HG02885 (cell line): ENCODE results near the gene RAB11FIP4.

Experiments
- ATAC-seq: cut with Tn5 transposase; IDR thresholded peaks from one replicate; pipeline ENCODE4 v1.9.1; 2021; ENCODE audit warnings: mild to moderate bottlenecking; ENCODE audit not compliant: unreplicated experiment, poor library complexity

RAB11FIP4 gene

DNA sequence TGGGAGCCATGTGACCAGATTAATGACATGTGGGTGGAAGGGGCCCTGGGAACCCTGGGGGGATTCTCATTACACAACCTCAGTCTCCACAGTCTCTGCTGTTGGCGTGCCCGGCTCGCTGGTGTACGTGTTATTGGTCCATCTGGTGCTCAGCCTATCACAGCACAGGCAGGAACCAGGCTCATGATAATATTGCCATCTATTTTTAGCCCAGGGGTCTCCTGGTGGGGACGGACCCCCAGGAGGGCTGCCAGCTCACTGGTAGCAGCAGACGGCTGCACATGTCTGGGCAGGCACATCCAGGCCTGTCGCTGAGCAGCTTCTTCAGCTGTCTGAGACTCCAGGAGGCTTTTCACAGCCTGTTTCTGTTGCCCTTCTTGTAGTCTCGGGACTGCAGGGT lies 123.8 kb downstream of the RAB11FIP4 start:
- ATAC-seq: no peak

DNA sequence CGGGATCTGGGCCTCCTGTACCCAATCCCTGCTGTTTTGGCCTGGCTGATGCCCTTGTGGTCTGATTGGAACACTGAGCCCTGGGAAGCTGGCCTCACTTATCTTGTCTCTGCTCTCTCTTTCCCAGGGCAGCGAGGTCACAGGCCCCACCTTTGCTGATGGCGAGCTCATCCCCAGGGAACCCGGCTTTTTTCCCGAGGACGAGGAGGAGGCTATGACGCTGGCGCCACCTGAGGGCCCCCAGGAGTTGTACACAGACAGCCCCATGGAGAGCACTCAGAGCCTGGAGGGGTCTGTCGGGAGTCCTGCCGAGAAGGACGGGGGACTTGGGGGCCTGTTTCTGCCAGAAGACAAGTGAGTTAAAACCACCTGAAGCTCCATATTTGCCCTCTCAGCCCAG lies 126.0 kb downstream of the RAB11FIP4 start:
- no peak for ATAC-seq

DNA sequence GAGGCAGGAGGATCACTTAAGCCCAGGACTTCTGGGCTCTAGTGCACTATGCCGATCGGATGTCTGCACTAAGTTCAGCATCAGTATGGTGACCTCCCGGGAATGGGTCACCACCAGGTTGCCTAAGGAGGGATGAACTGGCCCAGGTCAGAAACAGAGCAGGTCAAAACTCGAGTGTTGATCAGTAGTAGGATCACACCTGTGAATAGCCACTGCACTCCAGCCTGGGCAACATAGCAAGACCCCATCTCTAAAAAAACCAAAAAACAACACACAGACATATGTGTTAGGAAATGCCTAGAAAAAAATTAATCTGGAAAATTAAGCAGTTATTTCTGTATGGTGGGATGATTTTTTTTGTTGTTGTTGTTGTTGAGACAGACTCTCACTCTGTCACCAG lies 127.0 kb downstream of the RAB11FIP4 start:
- no peak for ATAC-seq

DNA sequence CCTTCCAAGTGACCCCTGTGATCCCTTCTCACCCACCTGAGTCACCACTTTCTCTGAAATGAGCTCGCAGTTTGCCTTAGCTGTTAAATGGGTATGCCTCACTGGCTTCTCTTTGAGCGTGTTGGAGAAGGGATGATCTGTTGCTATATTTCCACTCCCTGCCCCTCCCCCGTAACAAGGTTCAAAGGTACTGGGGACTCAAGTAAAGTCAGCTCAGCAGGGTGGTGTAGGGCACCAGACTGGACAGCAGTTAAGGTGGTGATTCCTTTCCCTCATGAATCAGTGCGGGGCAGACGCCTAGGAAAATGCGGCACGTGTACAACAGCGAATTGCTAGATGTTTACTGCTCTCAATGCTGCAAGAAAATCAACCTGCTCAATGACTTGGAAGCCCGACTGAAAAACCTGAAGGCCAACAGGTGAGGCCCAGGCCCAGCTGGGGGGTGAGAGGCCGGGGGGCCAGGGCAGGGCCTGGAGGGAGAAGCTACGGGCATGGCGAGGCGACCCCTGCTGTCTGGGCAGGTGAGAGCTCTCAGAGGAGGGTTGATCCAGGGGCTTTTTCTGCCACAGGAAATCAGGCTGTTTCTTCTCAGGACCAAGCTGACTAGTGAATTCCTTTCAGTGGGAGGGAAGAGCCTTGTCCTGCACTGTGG lies 130.3 kb downstream of the RAB11FIP4 start:
- no peak for ATAC-seq

DNA sequence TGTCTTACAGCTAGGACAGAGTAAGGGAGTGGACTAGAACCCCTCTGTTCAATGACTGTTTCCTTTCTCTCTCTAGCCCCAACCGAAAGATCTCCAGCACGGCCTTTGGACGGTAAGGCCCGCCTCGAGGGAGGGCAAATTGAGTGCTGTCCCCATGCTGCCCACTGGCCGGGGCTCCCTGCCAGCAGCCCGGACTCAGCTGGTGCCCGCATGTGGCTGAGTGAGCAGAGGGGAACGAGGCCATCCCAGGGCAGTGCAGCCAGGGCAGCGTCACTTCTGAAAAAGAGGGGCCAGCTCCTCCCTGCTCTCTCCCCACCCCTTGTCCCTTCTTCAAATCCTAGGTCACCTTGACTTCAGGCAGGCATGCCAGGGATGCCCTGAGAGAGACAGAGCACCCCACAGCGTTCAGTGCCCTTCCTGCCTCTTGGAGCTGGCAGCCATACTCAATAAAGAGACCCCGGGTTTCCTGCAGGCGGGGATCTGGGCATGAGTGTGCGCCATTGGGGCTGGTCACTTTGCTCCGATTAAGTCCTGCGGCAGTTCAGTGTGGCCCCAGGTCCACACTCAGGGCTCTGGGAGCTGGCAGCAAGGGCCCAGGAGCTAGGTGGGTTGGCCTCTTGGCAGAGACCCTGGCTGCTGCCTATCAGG lies 130.9 kb downstream of the RAB11FIP4 start:
- ATAC-seq: no peak

DNA sequence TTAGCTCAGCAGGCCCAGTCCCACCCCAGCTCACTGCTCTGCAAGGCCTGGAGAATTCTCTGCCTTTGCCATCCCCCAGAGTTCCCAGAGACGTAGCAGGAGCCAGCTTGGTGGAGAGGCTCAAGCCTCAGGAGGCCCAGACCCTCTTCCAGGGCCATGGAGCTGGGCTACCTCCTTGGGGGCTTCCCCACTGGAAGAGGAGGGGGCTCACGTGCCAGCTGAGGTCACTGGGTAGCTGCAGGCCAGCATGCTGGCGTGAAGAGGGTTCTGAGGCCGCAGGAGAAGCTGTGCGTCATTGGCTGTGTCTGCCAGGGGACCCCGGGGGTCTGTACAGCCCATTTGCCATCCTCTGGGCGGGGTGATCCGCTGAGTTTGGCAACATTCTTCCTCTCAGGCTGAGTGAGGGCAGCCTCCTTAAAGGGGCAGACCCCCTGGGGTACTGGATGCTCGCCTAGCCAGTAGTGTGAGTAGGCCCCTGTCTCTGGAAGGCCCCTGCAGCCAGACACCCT lies 131.6 kb downstream of the RAB11FIP4 start:
- no peak for ATAC-seq

DNA sequence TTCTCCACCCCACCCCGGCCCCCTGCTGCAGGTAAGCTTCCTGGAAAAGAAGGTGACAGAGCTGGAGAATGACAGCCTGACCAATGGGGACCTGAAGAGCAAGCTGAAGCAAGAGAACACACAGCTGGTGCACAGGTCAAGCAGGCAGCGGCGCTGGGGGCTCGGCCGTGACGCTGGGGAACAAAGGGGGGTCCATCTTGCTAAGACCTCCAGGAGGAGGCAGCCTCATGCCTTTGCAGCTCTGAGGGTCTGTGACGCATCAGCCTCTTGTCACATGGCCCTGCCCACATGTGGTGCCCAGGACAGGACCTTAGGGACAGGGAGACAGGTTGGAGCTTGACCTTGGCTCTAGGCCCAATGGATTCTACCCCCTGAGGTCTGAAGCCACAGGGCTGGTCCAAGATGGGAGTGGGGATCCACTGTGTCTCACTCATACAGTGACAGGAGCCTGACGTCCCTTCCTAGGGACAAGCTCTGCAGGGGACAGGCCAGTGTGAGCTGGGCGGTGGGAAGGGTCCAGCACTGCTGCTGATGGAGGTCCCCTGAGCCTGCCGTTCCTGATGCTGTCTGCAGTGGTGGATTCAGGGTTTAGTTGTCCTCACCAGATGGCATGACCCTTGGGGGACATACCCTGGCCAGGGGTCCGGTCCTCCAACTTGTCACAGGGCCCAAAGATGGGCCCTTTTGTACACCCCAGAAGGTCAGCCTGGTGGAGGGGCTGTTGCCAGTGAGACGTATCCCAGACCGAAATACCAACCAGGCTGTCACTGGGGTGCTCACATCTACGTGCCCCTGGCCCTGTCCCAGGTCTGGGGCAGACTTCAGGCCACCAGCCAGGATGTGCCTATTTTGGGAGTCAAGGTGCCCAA lies 132.6 kb downstream of the RAB11FIP4 start:
- ATAC-seq: no peak

DNA sequence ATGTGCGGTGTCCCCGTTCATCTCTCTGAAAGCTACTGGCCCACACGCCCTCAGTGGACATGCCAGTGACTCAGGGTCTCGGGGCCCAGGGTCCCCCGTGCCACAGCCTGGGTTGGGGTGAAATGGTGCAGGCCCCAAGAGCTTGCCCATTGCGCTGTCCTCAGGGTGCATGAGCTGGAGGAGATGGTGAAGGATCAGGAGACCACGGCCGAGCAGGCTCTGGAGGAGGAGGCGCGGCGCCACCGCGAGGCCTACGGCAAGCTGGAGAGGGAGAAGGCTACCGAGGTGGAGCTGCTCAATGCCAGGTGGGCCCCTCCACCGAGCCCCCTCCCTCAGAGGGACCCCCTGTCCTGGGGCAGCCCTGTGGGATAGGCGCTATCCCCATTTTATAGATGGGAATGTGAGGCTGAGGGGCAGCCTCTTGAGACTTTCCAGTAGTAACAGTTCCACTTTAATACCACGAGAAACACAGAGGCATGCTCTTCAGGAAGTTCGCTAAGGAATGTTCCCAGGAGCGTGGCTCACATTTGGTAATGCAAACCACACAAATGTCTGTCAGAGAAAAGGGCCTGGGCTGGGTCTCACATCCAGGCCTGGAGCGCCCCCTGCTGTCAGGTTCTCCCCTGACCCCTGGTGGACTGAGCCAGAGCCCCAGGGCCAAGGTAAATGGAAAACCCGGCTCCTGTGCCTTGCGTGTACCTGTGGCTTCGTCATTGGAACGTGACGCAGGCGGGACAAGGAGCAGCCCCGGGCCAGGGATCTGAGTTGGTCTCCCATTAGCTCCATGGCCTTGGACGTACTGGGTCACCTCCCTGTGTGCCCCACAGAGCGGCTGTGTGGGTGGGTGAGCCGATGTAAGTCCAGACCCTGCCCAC lies 133.7 kb downstream of the RAB11FIP4 start:
- ATAC-seq: no peak

DNA sequence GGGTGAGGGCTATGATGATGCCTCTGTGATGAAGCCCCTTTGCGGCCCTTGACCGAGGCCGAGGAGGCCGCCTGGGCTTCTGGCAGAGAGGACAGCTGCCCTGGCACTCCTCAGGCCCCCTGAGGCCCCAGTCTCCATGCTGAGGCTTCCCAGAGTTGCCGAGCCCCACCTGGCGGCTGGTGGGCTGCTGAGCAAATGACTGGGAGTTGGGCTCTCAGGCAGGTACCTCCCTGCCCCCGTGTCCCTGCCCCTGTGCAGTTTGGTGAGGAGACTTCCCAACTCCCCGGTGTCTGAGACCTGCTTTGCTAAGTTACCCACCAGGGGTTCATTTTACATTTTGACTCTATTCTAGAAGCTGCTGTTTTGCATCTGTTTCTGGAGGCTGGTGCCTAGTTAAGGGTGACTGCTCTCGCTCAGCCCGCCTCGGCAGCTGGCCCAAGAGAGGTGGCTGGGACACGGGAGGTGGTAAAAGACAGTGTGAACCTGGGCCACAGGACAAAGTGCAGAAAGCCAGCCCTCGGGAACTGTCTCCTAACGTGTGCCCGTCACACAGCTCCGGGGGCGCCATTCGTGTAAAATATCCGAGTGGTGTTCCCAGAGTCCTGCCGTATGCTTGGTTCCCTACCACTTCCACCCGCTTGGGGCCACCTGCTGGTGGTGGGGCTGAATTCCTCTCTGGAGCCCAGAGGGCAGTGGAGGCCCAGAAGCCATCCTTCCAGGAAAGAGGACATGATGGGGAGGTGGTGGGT lies 134.5 kb downstream of the RAB11FIP4 start:
- no peak for ATAC-seq

DNA sequence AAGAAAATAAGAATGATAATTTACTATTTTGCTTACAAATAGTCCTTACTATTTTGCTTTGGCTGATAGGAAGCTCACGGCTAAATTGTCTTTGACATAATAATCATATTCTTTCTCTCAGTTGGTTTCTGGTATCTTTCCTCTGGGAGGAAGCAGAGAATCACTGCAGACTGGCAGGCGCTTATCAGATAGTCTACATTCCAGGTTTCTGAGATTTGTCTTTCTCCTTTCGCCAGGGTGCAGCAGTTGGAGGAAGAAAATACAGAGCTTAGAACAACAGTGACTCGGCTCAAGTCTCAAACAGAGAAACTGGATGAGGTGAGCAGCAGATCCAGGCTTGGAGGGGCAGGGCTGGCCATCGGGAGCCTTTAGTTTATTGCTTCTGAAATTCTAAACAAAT lies 136.1 kb downstream of the RAB11FIP4 start:
- no peak for ATAC-seq

DNA sequence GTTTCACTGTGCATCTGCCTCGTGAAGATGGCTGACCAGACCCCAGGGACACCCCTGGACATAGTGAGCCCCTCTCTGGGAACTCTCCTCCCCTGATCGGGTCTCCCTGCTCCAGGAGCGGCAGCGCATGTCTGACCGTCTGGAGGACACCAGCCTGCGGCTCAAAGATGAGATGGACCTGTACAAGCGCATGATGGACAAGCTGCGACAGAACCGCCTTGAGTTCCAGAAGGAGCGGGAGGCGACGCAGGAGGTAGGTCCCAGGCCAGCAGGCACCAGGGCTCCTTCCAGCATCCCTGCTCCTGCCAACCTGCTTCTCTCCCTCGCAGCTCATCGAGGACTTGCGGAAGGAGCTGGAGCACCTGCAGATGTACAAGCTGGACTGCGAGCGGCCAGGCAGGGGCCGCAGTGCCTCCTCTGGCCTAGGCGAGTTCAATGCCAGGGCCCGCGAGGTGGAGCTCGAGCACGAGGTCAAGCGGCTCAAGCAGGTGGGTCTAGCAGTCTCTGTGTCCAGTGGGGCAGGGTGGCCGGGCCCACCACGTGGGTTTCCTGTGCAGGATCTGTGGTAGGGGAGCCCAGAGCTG lies 136.9 kb downstream of the RAB11FIP4 start:
- no peak for ATAC-seq

DNA sequence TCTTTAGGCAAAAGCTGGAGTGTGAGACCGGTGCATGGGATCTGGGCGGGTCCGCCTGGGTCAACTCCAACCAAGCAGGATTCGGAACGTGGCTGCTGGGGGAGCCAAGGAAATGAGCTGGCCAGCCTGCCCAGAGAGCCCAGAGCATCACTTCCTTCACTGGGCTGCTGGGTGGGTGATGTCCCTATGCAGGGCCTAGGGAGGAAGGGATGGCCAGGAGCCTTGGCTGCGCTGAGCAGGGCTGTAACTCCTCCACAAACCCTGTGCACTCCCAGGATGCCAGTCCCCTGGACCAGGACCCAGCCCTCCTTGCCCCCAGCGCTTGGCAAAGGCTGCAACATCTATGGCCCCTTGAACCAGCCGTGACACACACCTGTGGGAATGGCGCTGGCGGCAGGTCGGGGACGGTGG lies 138.4 kb downstream of the RAB11FIP4 start:
- no peak for ATAC-seq

DNA sequence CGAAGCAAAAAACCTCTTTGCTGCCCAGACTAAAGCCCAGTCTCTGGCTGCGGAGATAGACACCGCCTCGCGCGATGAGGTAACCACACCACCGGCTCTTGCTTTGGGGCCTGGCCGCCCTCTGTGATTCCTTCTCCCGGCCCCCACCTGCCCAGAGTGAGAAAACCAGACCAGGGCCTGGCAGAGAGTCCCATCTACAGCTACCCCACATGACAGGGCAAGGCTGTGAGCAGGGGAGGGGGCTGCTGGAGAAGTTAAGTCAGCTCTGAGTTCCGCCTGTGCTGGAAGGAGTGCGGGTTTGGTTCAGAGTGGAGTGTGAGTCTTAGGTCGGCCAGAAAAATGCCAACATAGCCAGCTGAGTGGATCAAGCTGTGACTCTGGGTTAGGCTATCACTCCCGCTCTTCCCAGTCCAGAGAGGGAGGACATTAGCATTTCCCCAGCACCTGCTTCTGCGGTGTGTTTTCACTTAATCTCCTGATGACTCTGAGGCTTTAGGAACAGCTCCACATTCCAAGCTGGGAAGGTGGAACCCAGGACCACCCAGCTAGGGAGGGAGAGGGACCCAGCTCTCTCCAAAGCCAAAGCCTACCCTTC lies 139.0 kb downstream of the RAB11FIP4 start:
- no peak for ATAC-seq

DNA sequence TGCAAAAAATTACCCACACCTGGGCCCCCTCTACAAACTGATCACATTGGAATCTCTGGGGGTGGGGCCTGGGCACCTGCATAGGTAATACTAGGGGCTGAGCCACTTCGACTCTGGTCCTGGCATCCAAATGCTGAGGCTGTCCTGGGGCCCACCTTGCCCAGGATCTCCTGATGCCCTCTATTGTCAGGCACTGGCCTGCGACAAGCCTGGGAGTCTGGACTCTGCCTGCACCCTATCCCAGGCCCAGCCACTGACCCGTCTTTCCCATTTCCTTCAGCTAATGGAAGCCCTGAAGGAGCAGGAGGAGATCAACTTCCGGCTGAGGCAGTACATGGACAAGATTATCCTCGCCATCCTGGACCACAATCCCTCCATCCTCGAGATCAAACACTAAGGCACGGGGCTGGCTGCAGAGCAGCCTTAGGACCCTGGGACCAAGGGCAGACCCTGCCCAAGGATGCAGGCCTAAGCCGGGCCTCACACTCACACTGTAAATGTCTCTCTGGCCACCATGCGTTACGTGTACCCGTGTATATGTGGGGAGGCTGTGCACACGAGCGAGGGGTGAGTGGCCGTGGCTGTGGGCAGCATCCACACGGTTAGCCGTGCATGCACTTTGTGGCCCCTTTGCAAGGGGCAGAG lies 140.0 kb downstream of the RAB11FIP4 start:
- ATAC-seq: no peak

DNA sequence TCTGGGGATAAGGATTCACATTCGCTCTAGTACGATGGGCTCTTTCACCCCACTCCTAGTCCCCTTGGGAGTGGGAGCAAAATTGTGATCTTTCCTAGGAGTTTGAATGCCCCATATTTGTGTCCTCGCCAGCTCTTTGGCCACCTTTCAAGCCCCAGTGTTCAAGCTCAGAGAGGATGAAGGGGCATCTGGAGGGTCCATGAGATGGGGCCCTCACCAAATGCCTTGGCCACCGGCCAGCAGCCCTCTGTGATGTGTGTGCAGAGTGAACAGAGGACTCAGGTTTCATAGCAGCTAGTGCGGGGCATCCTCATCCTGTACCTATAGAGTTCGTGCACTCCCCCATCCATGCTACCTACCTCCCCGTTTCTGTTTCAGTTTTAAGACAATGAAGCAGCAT lies 140.6 kb downstream of the RAB11FIP4 start:
- no peak for ATAC-seq

DNA sequence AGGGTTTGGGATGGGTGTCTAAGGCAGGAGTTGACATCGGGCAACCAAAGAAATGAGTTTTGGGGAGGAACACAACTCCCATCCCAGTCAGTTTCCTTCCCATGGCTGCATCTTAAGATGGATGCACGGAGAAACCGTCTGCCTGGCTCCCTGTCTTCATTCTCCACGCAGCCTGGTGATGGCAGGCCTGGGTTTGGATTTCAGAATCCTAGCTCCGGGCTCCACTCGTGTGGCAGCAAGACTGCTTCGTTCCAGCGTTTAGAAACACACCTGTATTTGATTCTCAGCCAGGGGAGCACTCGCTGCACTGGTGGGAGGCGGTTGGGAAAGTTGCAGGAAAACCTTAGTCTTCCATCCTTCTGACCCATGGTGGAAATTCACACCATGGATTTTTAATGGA lies 141.1 kb downstream of the RAB11FIP4 start:
- no peak for ATAC-seq

DNA sequence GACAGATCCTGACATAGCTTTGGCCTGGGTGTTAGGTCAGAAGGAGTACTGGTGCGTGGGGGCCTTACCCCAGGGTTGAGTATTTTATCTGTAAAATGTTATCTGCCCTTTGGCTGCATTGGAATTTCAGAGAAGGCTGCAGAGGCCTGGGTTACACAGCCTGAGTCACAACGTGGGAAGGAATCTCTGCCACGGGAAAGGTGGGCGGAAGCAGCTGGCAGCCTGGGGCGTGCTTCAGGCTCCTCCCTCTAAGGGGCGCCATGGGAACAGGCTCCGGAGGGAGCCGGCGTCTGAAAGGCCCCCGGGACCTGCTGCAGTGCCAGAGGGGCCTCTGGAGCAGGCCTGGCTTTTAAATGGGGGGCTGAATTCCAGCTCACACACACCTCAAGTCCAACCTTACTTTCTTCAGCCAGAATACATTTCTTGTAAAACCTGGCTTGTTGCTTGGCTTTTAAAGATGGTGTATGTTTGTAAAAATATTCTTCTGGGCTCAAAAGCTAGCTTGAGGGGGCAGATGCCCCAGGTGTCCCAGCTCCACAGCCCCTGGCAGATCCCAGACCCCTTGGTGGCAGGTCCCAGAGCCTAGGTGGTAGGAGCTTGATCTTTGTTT lies 142.2 kb downstream of the RAB11FIP4 start:
- ATAC-seq: no peak
